SJSA1 (cell line): ENCODE results near the gene RABGGTA. TPM values are rescaled to one million over a fixed set of nuclear protein-coding genes. Genes with fewer than 3 reads are reported as not detected.

ENCODE experiments used
- DNase-seq, 2 experiments: peaks; one replicate each; pipeline ENCODE4 v3.0.0-alpha.2; 2015 to 2020; ENCODE audit warnings: low spot score in 2 of 2, low read depth in 1 of 2
- H3K27ac ChIP-seq: fragments of 250-450 bp; sonication (Bioruptor Pico); 2 replicates; pipeline ENCODE4 v1.5.1; 2020; ENCODE audit warnings: mild to moderate bottlenecking, moderate library complexity
- H3K27me3 ChIP-seq: fragments of 250-450 bp; sonication (Bioruptor Pico); replicated peaks from 2 replicates; pipeline ENCODE4 v1.5.1; 2020; ENCODE audit warnings: mild to moderate bottlenecking, moderate library complexity
- H3K36me3 ChIP-seq: fragments of 250-450 bp; sonication (Bioruptor Pico); 2 replicates; pipeline ENCODE4 v1.5.1; 2020; ENCODE audit warnings: mild to moderate bottlenecking
- H3K4me1 ChIP-seq: fragments of 250-450 bp; sonication (Bioruptor Pico); replicated peaks from 2 replicates; pipeline ENCODE4 v1.6.1; 2021; ENCODE audit warnings: mild to moderate bottlenecking
- H3K4me3 ChIP-seq: fragments of 250-450 bp; sonication (Bioruptor Pico); 2 replicates; pipeline ENCODE4 v1.5.1; 2020; ENCODE audit warnings: mild to moderate bottlenecking
- H3K9me3 ChIP-seq: fragments of 250-450 bp; sonication (Bioruptor Pico); replicated peaks from 2 replicates; pipeline ENCODE4 v1.5.1; 2020; ENCODE audit warnings: mild to moderate bottlenecking
- total RNA-seq: library from RNA; depleted of rRNA; stranded (reverse); fragments of >200 nt; shearing (Covaris generic); gene quantifications from 2 replicates; pipeline ENCODE4 v1.2.3, GENCODE V29; 2014

Gene RABGGTA
- total RNA-seq, 1 experiment from 2014 or later: 18.0 TPM

DNA sequence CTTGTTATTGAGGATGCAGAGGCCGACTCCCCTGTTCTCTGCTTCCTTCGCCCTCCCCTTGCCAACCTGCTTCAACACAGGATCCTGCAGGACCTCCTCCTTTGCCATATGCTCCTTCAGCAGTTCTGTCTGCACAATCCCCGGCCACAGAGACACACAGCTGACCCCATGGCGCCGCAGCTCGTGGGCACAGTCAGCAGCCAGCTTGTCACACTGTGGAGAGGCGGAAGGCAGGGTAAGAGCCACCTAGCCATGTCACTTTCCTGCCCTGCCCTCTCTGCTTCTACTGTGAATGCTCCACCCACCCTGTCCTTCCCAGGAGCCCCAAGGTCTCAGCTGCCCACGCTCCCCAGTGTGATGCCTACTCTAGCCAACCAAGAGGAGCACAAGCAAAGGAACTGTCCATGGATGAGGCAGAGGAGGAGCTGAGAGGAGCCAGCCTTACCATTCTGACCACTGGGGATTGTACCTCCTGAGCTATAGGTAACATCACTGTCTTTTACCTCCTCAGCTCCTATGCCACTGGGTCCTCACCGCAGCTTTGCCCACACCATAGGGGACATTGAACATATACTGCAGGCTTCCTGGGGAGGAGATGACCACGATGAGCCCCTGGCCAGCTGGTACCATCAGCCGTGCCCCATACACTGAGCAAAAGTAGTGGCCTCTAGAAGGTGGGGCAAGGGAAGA is 20.9 kb upstream of the RABGGTA start:
- no peaks in the 10 kb centered on the region for H3K9me3 ChIP-seq
- H3K4me3 ChIP-seq: no peak overlapping the region
- DNase-seq: no peak
- no peak overlapping the region for H3K27ac ChIP-seq
- H3K36me3 ChIP-seq: peaks cover 17% of the 10 kb centered on the region
- no peaks in the 10 kb centered on the region for H3K27me3 ChIP-seq
- peaks cover 6% of the 10 kb centered on the region for H3K4me1 ChIP-seq

DNA sequence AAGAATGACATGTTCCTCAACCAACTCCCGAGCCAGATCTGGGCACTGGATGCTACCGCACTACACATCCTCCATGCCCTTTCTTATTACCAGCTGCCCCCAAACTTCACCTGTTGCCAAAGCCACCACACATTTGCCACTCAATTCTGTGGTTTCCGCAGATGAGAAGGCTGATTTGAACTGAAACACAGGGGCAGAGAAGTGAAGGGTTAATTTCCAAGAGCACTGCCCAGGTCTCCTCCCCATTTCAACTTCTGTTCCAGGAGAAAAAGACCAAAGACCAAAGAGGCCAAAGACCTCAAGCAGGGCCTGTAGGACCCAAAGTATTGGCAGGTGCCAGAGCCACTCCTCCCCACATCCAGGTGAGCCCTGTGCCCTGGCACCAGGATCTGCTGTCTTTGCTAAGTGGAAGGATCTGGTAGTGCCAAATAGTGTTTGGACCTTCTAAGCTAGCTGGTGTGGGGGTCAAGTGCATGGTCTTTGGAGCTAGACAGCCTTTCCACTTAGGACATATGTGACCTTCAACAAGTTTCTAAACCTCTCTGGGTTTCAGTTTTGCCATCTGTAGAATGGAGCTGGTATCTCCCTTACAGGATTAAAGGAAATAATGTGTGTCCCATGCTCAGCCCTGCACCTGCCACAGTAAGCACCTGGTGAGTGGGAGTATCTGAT is 20.2 kb upstream of the RABGGTA start:
- H3K27ac ChIP-seq: no peak overlapping the region
- no peak overlapping the region for H3K4me3 ChIP-seq
- no peaks in the 10 kb centered on the region for H3K27me3 ChIP-seq
- no peak for DNase-seq
- H3K4me1 ChIP-seq: peaks cover 2% of the 10 kb centered on the region
- no peaks in the 10 kb centered on the region for H3K9me3 ChIP-seq
- peaks cover 16% of the 10 kb centered on the region for H3K36me3 ChIP-seq

DNA sequence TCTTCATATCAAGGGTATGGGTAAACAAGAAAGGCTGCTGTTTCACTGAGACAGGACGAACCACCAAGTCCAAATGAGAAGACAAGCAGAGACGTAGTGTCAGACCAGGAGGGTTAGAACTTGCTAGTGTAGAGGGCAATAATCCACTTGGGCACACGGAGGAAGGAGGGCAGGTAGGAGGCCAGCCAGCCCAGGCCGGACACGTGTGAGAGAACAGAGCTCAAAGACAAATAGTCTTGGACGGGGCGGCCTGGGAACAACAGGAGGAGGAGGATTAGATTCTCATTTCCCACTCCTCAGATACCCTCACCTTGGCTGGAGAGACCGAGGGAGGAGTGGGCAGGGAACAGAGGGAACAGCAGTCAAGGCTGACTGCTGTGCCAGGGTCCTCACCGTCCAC is 19.3 kb upstream of the RABGGTA start:
- Histone ChIP-seq H3K27ac (no peak overlapping the region), H3K27me3 (no peaks in the 10 kb centered on the region), H3K9me3 (no peaks in the 10 kb centered on the region), H3K4me1 (no peaks in the 10 kb centered on the region), H3K4me3 (no peak overlapping the region), H3K36me3 (peaks cover 8% of the 10 kb centered on the region)
- no peak for DNase-seq

DNA sequence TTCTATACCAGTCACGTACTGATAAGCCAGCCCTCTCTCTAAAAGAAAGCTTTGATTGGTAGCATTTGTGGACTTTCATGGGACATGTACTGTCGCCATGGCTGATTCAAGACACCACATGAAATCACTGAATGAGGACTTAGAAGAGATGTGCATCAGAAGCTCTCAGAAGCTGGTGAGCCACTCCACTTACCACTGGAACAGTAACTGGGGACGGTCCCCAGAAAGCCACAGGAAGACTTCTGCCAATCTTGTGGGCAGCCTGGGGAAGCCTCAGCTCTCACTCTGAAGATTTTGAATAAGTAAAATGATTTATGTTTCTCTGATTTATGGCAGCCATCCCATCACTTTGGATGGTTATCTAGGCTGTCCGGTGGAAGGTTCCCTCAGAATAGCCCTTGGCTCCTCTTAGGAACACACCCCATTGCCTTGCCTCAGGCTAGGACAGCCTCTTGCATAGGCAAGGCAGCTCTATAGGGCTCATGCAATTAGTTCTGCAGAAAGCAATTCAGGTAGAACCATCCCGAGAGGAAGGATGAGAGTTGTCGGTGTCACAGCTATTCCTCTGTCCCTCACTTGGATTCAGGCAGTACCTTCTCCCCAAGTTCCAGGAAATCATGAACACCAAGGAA is 18.4 kb upstream of the RABGGTA start:
- no peak overlapping the region for H3K27ac ChIP-seq
- H3K36me3 ChIP-seq: peaks cover 5% of the 10 kb centered on the region
- DNase-seq: no peak
- no peaks in the 10 kb centered on the region for H3K27me3 ChIP-seq
- no peaks in the 10 kb centered on the region for H3K9me3 ChIP-seq
- no peaks in the 10 kb centered on the region for H3K4me1 ChIP-seq
- H3K4me3 ChIP-seq: no peak overlapping the region

DNA sequence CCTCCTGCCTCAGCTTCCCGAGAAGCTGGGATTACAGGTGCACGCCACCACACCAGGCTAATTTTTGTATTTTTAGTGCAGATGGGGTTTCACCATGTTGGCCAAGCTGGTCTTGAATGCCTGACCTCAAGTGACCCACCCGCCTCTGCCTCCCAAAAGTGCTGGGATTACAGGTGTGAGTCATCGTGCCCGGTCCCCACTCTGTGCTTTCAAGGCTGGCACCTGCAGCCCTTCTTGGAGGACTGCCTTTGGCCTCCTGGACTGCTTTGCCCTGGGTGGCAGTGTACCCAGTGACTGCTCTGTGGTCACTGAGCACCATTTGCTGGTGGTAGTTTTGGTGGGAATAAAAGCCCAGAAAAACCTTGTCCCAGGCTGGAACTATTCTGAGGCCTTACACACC is 15.6 kb upstream of the RABGGTA start:
- Histone ChIP-seq H3K27me3 (no peaks in the 10 kb centered on the region), H3K9me3 (no peaks in the 10 kb centered on the region), H3K4me3 (no peak overlapping the region), H3K4me1 (no peaks in the 10 kb centered on the region), H3K36me3 (peaks cover 5% of the 10 kb centered on the region), H3K27ac (no peak overlapping the region)
- no peak for DNase-seq

DNA sequence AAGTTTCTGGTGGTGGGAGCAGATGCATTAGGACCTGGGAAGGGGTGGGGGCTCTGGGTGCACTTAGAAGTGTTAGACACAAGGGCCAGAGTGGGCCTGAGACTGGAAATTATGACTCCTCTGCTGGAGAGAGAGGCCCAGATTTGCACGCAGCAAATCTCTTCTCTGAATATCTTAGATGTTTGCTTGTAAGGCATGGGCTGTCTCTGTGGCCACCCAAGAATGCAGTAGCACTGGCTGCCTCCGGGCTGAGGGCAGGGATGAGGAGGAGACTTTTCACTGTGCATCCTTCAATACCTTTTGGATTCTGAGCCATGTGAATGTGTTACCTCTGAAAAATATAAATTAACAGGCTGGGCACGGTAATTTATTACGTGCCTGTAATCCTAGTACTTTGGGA is 14.0 kb upstream of the RABGGTA start:
- no peak overlapping the region for H3K4me3 ChIP-seq
- no peak for DNase-seq
- no peaks in the 10 kb centered on the region for H3K27me3 ChIP-seq
- H3K9me3 ChIP-seq: no peaks in the 10 kb centered on the region
- no peaks in the 10 kb centered on the region for H3K36me3 ChIP-seq
- H3K4me1 ChIP-seq: no peaks in the 10 kb centered on the region
- no peak overlapping the region for H3K27ac ChIP-seq

DNA sequence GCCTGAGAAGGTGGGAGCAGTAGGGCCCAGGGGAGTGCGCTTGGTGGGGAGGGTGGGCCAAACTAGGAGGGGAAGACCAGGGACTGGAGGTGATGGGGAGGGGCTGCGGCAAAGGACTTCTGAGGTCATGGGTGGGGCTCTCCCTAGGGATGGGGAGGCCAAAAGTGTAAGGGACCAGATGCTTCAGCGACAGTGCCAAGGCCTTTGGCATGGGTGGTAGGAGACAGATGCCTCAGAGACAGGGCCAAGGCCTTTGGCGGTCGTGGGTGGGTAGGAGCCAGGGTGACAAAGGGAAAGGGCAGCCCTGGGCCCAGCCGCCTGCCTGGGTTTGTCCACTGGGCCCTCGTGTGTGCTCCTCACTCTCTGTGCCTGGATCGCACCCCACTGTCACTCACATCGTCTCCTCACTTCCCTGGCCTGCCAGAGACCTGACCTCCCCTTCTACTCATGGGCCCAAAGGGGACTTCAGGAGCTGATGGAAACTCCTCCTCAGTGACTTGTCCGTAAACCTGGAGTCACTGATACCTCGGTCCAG is 13.2 kb upstream of the RABGGTA start:
- Histone ChIP-seq H3K4me3 (no peak overlapping the region), H3K4me1 (no peaks in the 10 kb centered on the region), H3K27me3 (no peaks in the 10 kb centered on the region), H3K9me3 (no peaks in the 10 kb centered on the region), H3K36me3 (no peaks in the 10 kb centered on the region), H3K27ac (no peak overlapping the region)
- DNase-seq: no peak

DNA sequence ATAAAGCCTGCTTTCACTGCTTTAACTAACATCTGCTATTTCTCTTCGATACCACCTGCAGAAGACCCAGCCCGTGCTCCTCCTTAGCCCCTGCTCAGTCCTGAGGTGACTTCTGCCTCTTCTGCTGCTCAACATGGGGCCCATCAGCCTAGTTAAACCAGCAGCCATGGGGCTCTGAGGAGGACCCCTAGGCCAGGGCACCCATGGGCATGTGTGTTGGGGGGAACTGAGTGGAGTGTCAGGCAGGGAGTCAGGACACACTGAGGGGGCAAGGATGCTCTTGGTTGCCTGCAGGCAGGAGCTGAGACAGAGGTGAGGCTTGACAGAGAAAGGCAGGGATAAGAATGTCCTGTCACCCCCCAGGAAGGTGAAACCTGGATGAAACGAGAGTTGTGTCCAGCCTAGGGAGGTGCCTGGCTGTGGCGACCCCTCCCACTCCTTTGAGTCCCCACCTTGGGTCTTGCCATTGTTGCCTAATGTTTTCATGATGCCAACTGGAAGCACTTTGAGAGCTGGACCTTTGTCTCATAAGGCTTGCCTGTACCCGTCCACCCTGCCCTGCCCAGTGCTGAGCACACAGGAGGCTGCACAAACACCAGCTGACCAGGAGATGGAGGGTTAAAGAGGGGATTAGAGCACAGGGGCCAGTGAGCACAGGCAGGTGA is 12.5 kb upstream of the RABGGTA start:
- no peak for DNase-seq
- H3K9me3 ChIP-seq: no peaks in the 10 kb centered on the region
- no peaks in the 10 kb centered on the region for H3K36me3 ChIP-seq
- no peaks in the 10 kb centered on the region for H3K27me3 ChIP-seq
- no peak overlapping the region for H3K27ac ChIP-seq
- no peak overlapping the region for H3K4me3 ChIP-seq
- no peaks in the 10 kb centered on the region for H3K4me1 ChIP-seq

DNA sequence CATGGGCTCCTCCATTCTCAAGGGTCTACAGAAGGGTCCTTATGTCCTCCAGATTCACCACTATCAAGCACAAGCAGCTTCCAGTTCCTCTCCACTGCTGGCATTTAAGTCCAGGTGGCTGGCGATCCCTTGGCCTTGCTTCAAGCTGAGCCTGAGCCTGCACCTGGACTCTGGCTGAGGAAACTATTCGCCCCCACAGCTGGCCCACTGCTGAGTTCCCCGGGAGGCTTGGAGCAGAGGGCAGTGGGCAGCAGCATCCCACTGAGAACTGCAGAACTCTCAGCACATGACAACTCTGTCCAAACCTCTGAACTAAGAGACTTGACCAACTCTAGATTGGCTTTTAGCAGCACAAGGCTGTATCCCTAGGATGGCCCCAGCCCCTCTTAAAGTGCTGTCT is 11.3 kb upstream of the RABGGTA start:
- Histone ChIP-seq H3K36me3 (no peaks in the 10 kb centered on the region), H3K4me1 (no peaks in the 10 kb centered on the region), H3K4me3 (no peak overlapping the region), H3K27me3 (no peaks in the 10 kb centered on the region), H3K9me3 (no peaks in the 10 kb centered on the region), H3K27ac (no peak overlapping the region)
- no peak for DNase-seq

DNA sequence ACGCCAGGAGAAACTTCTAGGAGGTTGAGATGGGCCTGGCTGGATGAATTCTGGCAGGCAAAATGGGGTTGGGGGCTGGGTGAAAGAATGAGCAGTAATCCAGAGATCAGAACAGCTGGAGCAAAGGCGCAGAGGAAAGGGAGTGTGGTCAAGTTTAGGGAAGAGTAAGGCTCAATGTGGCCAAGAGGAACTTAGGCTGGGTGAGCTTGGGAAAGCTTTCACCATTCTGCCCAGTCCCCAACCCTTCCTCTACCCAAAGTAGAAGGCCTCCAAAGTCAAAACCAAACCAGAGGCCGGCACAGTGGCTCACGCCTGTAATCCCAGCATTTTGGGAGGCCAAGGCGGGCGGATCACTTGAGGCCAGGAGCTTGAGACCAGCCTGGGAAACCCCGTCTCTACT is 10.2 kb upstream of the RABGGTA start:
- no peak overlapping the region for H3K4me3 ChIP-seq
- no peaks in the 10 kb centered on the region for H3K27me3 ChIP-seq
- H3K9me3 ChIP-seq: no peaks in the 10 kb centered on the region
- DNase-seq: no peak
- H3K36me3 ChIP-seq: no peaks in the 10 kb centered on the region
- H3K27ac ChIP-seq: no peak overlapping the region
- no peaks in the 10 kb centered on the region for H3K4me1 ChIP-seq

DNA sequence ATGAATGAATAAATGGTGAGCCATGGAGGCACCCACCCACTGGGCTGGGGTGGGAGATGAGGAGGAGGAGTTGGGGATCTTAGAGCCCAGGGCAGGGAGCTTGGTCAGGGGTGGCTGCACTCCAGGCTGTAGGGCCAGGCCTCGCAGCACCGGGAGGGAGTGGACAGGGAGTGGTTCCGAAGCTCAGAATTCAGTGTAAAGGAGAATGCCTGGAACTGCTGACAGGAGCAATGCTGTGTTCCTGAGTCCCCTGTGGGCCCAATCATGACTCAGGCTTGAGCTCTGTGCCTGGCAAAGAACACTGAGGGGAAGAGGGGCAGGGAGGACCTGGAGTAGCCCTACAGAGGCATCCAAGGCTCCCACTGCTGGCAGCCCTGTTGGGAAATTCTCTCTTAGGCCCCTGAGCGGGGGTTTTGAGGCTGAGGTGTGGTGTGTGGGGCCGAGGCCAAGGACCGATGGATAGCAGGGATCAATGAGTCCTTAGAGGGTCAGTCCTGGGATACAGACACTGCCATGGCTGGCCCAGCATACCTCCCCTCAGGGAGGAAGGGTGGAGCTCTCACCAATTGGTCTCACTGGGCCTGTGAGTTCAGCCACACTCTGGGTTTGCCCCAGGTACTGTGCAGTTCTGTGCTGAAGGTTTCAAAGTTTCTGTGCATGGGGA is 9.5 kb upstream of the RABGGTA start:
- Histone ChIP-seq H3K4me3 (no peak overlapping the region), H3K27ac (no peak overlapping the region), H3K36me3 (no peaks in the 10 kb centered on the region), H3K4me1 (no peaks in the 10 kb centered on the region), H3K9me3 (no peaks in the 10 kb centered on the region), H3K27me3 (no peaks in the 10 kb centered on the region)
- DNase-seq: no peak

DNA sequence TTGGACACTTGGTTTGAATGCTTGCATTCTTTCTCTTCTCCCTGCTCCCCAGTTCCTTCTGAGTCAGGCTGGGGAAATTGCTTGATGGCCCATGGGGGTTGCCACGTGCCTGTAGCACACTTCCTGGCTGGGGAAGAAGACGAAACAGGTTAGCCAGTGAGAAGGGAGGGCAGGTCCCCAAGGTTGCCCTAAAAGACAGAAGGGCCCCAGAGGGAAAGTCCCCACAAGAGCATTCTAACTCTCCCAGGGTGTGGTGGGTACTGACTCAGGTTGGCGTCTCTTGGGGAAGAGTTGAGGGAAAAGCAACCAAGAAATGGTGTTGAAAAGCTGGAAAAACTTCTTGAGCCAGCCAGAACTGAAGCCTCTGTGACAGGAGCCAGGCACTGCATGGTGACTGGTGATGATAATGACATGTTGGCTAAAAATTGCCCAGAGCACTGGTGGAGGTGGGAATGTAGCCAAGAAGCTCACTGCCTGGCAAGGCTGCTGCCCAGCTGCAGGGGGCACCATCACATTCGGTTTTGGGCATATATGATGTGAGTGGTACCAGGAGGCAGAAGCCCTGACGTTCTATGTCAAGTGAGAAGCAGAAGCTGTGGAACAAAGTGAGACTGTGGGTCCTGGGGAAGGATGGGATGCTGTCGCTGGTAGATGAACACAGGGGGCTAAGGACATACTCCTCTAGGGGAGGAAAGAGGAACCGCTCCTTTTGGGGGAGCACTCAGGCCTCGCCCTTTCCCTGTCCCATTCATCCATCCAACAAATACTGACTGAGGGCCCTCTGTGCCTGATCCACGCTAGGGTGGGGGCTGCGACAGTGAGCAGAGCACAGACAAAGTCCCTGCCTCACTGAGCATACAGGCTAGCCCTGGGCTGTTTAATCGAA is 8.1 kb upstream of the RABGGTA start:
- Histone ChIP-seq H3K9me3 (no peaks in the 10 kb centered on the region), H3K4me1 (no peaks in the 10 kb centered on the region), H3K4me3 (no peak overlapping the region), H3K27ac (no peak overlapping the region), H3K27me3 (no peaks in the 10 kb centered on the region), H3K36me3 (no peaks in the 10 kb centered on the region)
- no peak for DNase-seq

DNA sequence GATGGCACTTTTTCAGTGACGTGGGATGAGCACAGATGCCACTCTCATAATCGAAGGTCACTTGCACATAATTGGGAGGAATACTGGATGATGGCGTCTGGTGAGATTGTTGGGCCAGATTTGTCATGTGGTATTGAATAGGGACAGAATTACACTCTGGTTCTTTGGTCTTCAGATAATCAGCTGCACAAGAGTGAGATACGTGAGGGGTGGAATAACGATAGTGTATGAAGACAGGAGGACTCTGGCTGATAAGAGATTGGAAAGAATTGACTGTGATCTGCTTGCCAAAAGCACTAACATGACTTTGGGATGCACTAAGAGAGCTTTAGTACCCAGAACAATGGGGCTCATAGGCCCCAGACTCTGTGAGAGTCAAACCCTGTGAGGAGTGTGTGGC is 7.0 kb upstream of the RABGGTA start:
- H3K9me3 ChIP-seq: no peaks in the 10 kb centered on the region
- H3K4me3 ChIP-seq: no peak overlapping the region
- no peaks in the 10 kb centered on the region for H3K27me3 ChIP-seq
- H3K4me1 ChIP-seq: no peaks in the 10 kb centered on the region
- no peak overlapping the region for H3K27ac ChIP-seq
- H3K36me3 ChIP-seq: no peaks in the 10 kb centered on the region
- DNase-seq: no peak
